ENCODE measurements around the gene GSC2.

The GSC2 gene

DNA sequence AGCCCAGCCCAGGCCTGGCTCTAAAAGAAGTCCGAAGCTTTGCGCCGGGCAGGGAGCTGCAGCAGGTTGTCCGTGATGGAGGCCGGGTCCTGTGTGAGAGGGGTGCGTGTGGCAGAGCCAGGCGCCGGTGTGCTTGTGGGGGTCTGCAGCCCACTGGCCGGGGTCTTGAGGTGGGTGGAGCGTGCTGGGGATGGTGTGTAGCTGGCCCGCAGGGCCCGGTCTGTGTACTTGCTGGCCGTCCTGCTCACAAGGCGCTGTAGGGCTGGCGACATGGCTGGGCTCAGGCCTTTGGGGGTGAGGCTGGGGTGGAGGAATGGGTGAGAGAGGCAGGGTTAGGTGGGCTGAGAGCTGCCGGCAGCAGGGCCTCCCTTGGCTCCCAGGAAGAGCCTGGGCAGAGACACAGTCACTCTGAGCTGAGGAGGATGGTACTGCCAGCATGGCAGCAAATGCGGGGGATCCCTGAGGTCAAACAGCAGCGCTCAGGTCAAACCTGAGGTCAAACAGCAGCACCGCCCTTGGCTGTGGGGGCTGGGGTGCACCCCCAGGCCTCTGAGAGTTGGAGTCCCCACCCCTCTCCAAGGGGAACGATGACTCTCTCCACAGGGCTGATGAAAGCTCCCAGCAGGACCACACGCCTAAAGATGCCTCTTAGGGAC lies 15.8 kb downstream of the GSC2 start:
- in situ Hi-C loops (cut with MboI; ENCODE audit: low sequenced_read_pairs) = no loop called here

DNA sequence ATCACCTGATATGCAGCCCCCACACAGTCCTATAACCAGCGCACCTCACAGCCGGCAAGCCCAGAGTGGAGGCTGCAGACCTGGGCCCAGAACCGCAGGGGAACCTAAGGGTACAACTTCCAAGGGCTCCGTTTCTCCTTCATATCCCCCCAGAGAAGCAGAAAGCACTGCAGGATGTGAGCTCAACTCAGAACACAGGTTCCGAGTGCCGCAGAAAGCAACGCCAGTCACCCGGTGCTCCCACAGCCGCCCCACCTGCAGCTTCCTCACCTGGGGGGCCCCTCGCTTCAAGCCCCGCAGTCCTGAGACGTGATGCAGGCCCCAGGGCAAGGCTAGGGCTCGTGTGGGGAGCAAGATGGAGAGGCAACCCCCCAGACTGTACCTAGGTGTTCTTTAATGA lies 16.5 kb downstream of the GSC2 start:
- in situ Hi-C loops (cut with MboI; ENCODE audit: low sequenced_read_pairs) = no loop called here

DNA sequence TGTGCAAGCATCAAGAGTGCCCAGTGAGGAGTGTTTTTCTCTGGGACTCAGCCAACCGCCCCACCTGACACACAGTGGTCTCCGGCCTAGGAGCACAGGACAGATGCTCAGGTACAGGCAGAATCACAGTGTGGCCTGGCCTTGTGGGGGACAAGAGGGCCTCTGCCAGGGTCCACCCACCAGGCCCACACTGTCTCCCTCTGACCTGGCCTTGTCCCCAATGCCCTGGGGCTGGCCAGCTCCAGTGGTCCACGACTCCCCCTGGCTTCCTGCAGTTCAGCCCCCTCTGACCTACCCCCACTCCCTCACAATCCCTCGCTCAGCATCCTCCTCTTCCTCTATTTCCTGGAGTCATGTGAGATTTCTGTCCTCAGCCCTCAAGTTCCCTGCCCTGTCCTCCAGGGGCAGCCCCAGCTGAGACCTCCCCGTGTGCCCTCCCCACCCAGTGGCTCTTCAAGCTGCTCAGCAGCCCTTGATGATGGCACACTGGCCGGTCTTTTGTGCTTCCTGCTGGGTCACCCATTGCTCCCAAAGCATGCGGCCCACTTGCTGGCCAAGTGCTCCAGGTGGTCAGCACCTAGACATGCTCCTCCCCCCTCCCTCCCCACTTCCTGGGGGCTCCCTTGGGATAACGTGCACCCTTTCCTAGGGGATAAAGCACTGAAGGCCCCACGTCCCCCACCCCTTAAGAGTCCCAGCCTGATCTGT lies 17.2 kb downstream of the GSC2 start:
- in situ Hi-C loops (cut with MboI; ENCODE audit: low sequenced_read_pairs) = no loop called here

DNA sequence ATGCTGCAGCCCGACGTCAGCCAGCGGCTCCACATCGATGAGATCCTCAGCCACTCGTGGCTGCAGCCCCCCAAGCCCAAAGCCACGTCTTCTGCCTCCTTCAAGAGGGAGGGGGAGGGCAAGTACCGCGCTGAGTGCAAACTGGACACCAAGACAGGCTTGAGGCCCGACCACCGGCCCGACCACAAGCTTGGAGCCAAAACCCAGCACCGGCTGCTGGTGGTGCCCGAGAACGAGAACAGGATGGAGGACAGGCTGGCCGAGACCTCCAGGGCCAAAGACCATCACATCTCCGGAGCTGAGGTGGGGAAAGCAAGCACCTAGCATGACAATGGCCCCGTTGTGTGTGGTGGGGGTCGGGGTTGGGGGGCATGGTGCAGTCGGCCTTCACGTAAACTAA lies 17.9 kb downstream of the GSC2 start:
- in situ Hi-C loops (cut with MboI; ENCODE audit: low sequenced_read_pairs) = no loop called here

DNA sequence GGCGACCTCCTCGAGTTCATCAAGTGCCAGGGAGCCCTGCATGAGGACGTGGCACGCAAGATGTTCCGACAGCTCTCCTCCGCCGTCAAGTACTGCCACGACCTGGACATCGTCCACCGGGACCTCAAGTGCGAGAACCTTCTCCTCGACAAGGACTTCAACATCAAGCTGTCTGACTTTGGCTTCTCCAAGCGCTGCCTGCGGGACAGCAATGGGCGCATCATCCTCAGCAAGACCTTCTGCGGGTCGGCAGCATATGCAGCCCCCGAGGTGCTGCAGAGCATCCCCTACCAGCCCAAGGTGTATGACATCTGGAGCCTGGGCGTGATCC lies 18.4 kb downstream of the GSC2 start:
- in situ Hi-C loops (cut with MboI; ENCODE audit: low sequenced_read_pairs) = no loop called here

DNA sequence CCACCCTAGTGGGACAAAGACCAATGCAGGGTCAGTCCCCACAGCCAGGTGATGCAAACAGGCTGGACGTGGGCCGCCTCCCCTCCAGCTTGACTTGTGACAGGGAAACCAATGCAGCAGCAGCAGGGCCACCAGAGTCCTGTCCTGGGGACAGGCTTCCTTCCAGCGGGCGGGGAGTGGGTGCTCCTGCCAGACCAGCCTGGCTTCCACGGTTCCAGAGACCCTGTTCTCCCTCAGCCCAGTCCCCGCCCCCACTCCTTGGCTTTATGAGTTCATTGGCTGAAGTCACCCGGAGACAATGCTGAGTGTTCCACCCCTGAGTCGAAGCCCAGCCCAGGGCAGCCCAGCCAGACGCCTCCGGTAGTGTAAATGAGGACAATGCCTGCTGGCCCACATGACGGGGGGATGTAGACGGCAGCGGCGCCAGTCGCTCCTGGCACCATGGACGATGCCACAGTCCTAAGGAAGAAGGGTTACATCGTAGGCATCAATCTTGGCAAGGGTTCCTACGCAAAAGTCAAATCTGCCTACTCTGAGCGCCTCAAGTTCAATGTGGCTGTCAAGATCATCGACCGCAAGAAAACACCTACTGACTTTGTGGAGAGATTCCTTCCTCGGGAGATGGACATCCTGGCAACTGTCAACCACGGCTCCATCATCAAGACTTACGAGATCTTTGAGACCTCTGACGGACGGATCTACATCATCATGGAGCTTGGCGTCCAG lies 19.0 kb downstream of the GSC2 start, which contains the start of gene TSSK2:
TSSK2 (plus strand) TSS at position 350 of the 726 bp plus-strand sequence; CDS start at position 442, 92 bp downstream.
- in situ Hi-C loops (cut with MboI; ENCODE audit: low sequenced_read_pairs) = no loop called here

DNA sequence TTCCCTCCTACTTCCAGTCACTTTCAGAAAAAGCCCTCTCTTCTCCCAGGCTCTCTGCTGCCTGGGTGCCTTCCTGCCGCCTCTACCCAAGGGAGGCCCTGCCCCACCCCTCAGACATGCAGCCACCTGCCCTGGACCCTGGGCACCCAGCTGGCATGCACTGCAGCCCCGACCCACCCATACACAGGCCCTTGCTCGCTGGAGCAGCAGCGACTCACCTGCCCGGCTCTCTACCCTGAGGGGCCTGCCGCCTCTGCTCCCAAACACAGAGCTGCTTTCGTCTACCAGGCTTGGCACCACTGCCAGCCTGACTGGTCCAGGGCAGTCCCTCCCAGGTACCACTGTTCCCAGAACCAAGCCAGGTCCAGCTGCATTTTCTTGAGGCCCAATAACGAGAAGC lies 20.2 kb downstream of the GSC2 start:
- in situ Hi-C loops (cut with MboI; ENCODE audit: low sequenced_read_pairs) = no loop called here

DNA sequence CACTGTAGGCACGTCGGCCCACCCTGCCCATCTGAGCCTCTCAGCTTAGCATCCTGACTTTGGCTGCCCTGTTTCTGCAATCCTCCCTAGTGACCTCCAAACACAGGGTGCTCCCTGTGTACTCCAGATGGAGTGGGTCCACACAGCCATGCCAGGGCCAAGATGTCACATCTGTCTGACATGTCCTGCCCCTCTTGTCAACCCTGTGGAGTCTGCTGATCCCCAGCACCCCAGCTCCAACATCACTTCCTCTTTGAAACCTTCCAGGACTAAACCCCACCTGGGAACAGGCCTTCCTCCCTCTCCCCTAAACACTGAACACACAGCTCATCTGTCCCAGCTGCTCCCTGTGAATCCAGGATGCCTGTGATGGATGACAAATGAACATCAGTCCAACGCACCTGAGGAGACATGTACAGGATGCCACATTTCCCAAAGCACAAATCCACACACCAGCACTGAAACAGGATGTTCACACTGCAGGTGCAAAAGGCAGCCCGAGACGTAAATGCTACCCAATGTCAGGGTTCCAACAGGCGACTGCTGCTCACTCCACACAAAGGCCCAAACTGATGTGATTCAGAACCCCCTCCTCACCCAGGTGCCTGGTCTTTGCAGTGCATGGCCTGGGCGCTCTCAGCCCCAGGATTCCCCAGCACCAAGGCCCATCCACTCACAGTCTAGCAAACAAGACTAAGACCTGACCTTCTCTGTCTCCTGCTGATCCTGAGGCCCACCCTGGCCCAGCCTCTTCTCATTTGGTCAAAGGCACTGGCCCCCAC lies 21.0 kb downstream of the GSC2 start:
- in situ Hi-C loops (cut with MboI; ENCODE audit: low sequenced_read_pairs) = no loop called here

DNA sequence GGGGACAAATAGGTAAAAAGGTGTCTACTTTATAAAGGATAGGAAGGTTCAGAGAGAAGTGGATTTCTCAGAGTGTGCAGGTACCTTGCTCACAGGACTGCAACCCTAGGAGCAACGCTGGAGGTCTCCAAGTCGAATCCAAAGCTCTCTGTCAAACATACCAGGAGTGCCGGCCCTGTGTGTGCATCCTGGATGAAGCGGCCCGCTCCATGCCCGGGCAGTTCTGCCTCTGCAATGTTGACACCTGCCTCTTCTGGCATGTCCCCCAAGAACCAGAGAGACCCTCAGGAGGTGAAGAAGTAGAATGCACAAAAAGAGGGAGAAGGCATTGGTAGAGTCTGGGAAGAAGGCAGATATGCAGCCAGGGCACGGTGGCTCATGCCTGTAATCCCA lies 22.1 kb downstream of the GSC2 start:
- in situ Hi-C loops (cut with MboI; ENCODE audit: low sequenced_read_pairs) = no loop called here

DNA sequence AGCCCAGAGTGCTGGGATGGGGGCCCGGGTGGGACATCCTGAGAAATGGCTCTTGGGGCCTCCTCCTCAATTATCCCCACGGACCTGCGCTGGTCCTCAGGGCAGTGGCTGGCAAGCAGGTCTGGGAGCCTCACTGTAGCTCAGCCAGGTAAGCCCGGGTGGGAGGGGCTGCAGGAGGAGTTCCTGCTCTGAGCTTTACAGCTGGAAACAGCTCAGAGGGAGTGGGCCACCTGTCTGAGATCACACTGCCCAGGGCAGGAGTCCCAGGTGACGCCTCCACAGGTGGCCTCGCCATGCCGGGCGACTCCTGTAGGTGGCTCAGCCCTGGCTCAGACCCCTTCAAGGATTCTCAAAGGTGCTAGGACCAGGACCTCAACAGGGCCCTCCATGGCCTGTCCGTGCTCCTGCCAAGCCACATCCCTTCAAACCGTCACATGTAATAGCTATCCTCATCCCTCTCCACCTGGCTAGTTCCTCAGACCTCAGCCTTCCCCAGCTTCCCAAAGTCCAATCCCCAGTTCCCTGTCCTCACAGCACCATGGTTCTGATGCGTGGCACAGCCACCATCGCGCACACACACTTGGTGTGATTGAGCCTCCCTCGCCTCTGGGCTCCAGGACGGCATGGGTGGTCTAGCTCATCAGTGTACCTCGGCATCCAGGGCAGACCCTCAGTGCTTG lies 22.6 kb downstream of the GSC2 start:
- in situ Hi-C loops (cut with MboI; ENCODE audit: low sequenced_read_pairs) = no loop called here

DNA sequence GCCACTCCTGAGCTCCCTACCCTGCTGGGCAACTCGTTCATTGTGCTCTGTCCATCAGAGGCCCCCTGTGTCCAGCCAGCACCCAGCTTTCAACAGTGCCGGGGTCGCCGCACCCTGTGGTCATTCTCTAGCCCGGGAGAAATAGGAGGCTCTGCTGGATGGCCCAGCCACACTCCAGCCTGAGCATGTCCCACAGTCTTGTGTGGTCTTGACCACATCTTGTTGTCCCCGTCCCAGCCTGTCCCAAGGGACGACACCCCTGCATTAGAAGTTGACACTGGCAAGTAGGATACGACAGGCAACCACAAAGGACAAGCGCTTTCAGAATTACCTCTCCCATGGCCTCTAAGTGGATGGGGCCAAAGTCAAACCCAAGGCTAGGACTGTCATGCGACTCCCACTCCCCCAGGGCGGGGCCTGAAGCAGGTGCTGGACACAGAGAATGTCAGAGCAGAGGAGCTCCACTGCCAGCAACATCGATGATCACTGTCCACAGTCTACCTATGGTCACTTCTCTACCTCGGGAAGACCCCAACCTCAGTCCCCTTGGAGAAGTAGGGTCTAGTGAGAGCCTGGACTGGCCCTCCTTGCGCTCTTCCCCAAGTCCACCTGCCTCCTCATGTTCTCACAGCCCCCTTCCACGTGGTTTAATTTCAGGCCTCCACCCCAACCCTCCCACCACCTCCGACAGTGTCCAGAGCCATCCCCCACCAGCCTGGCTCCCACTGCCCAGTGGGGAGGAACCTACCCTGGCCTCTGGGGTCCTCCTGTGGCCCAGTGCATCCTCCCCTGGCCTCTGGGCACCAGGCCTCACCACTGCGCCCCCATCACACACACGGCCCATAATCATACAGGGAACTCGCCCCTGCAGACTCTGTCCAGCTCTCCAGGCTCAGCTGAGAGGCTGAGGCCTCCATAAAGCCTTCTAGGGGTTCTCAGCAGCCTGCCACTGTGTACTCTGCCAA lies 23.5 kb downstream of the GSC2 start:
- in situ Hi-C loops (cut with MboI; ENCODE audit: low sequenced_read_pairs) = no loop called here

DNA sequence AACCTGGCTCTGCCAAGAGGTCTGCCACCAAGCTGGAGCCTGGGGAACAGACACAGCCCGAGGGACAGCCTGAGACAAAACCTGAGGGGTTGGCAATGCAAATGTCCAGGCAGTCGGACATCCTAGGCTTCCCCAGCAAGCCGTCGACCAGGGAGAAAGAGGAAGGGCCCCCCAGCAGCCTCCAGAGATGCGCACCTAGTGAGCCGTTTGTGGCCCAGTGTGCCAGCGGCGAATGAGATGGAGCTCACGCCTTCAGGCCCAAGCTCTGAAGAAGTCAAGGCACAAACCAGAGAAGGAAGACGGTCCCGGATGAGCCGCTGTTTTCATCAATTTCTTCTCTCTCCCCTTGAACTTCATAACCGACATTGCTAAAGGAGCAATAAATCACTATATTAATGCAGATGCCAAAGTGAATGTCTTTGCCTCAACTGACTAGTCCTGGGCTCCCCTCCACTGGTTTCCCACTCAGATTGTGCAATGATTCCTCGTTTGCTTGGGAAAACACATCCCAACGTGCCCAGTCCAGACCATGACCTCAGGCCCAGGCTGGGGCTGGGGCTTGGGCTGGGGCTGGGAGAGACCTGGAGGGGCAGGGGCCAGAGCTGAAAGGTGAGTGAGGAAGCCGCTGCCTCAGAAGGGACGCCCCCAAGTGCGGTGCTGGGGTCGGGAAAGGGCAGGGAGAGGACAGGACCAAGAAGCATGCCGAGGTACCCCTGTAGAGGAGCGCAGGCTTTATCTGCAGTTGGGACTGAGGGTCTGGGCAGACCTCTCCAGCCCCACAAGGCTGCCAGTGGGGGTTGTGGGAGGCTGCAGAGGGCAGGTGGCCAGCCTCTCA lies 24.4 kb downstream of the GSC2 start:
- in situ Hi-C loops (cut with MboI; ENCODE audit: low sequenced_read_pairs) = no loop called here

DNA sequence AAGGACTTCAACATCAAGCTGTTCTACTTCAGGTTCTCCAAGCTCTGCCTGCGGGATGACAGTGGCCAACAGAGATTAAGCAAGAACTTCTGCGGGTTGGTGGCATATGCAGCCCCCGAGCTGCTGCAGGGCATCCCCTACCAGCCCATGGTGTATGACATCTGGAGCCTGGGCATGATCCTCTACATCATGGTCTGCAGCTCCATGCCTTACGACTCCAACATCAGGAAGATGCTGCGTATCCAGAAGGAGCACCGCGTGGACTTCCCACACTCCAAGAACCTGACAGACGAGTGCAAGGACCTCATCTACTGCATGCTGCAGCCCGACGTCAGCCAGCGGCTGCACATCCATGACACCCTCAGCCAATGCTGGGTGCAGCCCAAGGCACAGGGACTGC lies 25.1 kb downstream of the GSC2 start:
- in situ Hi-C loops (cut with MboI; ENCODE audit: low sequenced_read_pairs) = no loop called here

DNA sequence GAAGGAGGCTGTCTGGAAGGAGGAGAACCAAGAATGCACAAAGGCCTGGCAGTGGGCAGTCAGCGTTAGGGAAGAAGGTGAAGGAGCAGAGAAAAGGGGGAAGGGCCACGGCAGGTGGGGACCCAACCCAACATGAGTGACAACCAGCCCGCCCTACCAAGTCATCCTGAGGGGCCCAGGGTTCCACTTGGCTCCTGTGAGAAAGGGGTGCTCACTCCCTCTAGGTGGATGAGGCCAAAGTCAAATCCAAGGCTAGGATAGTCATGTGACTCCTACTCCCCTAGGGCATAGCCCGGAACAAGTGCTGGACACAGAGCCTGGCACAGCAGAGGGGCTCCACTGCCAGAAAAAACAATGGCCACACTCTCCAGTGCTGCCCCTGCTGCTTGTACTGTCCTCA lies 25.7 kb downstream of the GSC2 start:
- in situ Hi-C loops (cut with MboI; ENCODE audit: low sequenced_read_pairs) = no loop called here

DNA sequence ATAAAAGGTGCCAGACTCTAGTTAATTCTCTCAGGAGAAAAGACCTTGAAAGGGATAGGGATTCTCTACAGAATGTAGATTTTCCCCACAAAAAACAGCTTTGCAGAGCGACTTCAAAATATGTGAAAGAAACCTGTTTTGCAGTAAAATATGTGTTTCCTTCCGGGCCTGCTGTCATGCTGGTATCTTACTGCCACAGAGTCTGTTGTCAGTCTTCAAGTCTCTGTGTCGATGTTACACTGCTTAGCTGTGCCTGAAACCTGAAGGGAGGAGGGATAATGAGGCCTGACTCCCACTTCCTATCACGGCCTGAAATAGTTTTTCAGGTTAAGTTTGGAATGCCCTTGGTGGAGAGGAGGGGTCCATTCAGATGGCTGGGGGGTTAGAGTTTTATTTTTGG lies 26.2 kb downstream of the GSC2 start:
- in situ Hi-C loops (cut with MboI; ENCODE audit: low sequenced_read_pairs) = no loop called here

DNA sequence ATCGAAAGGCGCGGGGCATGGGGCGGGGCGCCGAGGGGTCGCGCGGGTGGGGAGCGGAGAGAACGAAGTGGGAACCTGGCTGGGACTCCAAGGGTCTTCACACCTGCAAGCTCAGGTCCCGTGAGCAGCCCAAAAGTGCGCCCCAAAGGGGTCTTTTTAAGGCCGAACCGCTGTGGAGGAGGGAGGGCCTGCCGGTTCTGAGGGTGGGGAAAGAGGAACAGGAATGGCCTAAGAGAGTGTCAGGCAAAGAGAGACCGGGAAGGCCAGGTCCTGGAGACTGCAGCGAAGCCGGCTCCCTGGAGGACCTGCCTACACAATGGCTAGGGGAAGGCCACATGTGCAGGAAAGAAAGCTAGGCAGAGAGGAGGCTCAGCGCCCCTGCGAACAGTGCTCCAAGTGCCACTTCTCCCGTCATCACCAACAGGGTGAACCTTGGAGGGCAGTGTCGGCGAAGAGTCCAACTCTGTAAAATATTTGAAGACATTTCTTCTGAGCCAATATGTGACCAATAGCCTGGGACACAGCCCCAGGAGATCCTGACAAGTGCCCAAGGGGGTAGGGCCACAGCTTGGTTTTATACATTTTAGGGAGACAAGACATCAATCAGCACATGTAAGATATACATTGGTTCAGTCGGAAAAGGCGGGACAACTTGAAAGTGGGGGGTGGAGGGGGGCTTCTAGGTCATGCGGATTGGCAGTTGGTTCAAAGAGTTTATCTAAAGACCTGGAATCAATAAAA lies 27.2 kb downstream of the GSC2 start:
- in situ Hi-C loops (cut with MboI; ENCODE audit: low sequenced_read_pairs) = no loop called here

DNA sequence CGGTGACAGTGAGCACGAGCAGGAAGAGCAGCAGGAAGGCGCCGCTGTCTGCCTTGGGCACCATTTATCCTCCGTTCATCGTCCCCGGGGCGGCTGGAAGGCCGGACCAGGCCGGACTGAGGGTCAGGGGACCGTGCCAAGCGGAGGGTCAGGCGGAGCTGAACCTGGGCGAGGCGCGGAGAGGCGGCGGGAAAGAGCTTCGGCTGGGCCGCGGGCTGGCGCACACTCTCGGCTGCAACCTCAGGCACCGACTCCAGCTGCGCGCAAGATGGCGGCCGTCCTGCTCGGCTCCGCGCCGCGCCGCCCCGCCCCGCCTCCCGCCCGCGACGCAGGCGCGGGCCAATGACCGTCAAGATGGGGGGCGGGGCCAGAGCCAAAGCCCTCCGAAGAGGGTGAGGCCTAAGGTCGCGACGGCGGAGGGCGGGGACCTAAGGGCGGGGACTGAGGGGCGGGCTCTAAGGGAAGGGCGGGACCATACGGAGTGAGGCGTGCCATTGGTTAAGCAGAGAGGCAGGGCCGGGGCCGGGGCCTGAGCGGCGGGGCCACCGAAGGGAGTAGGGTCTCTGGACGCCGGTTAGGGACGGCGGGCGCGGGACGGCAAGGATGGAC lies 27.8 kb downstream of the GSC2 start, which contains the start of gene DGCR2:
DGCR2 (minus strand) TSS at position 270 of the 609 bp plus-strand sequence; CDS start at position 64, 206 bp downstream.
- in situ Hi-C loops (cut with MboI; ENCODE audit: low sequenced_read_pairs) = no loop called here

Data from HL-60/S4 treated with phorbol 12-myristate 13-acetate at 8.2 ng/mL for 4 days and 3 days (cell line).